Astrocyte (in vitro differentiated cells and primary cell): Measurements from ENCODE around the gene NDUFC1.

Experiments used
- EZH2 ChIP-seq: IDR thresholded peaks from 2 replicates; pipeline ENCODE4 v1.6.1; 2012; ENCODE audit warnings: mild to moderate bottlenecking, low read length, inconsistent platforms; ENCODE audit not compliant: insufficient read depth
- TF ChIP-seq, protein P1 (sequence below): IDR thresholded peaks from 2 replicates; pipeline ENCODE4 v1.5.1; 2011; ENCODE audit warnings: low read depth, mild to moderate bottlenecking, inconsistent platforms, low read length, moderate library complexity; ENCODE audit not compliant: insufficient read depth

DNA sequence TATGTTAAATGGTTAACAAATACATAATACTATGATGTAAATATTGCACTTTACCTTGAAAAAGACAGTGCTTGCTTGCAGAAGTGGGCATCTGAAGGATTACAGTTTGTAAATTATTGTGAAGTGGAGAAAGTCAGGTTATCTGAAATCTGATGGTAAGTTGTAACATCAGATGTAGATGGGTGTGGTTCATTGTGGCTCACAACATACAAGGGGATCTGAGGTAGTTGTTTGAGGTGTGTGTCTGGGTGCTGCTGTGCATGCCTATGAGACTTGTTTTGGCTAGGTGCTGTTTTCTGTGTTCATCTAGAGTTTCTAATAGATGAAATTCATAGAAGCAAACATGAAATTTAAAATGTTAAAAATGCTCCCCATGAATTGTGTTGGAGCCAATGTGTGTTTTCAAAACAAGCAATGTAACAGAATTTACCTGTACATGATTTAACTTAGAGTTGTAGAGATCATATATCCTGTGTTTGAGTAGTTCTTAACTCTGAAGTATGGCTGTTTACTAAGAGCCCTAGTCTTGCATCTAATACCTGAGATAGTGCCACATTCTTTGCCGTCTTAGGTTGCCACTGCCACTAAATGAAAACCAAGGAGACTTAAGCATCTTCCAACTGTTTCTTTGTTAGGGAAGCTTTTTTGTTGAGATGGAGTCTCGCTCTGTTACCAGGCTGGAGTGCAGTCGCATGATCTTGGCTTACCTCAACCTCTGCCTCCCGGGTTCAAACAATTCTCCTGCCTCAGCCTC, 11.9 kb upstream of the NDUFC1 start:
- TF ChIP-seq EZH2 = no peak
- TF ChIP-seq, protein P1, sequence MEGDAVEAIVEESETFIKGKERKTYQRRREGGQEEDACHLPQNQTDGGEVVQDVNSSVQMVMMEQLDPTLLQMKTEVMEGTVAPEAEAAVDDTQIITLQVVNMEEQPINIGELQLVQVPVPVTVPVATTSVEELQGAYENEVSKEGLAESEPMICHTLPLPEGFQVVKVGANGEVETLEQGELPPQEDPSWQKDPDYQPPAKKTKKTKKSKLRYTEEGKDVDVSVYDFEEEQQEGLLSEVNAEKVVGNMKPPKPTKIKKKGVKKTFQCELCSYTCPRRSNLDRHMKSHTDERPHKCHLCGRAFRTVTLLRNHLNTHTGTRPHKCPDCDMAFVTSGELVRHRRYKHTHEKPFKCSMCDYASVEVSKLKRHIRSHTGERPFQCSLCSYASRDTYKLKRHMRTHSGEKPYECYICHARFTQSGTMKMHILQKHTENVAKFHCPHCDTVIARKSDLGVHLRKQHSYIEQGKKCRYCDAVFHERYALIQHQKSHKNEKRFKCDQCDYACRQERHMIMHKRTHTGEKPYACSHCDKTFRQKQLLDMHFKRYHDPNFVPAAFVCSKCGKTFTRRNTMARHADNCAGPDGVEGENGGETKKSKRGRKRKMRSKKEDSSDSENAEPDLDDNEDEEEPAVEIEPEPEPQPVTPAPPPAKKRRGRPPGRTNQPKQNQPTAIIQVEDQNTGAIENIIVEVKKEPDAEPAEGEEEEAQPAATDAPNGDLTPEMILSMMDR = no peak
